HepG2 (cell line): ENCODE measurements around the gene PAQR6. TPM values are rescaled to one million over a fixed set of nuclear protein-coding genes. Genes with fewer than 3 reads are reported as not detected.

ENCODE experiments used
- ATF7-NPFF ChIP-seq: sonication (generic); formaldehyde crosslinking; IDR thresholded peaks from 2 replicates; pipeline ENCODE4 v1.8.1; 2023; ENCODE audit warnings: mild to moderate bottlenecking, low read depth, missing genetic modification reagents, moderate library complexity
- CBFB ChIP-seq: sonication (generic); formaldehyde crosslinking; IDR thresholded peaks from 2 replicates; pipeline ENCODE4 v1.4.0; 2020; ENCODE audit warnings: missing genetic modification reagents
- HNF4G ChIP-seq, 2 experiments: sonication (generic) in 1 of 2; formaldehyde crosslinking in 1 of 2; IDR thresholded peaks; 2 replicates each; pipeline versions ENCODE4 v1.4.0 to v1.6.1; 2011 to 2020; ENCODE audit warnings: borderline replicate concordance in 2 of 2, low read depth in 2 of 2, mild to moderate bottlenecking in 2 of 2, low read length in 1 of 2, missing genetic modification reagents in 1 of 2, moderate library complexity in 1 of 2
- KLF6 ChIP-seq: IDR thresholded peaks from 2 replicates; pipeline ENCODE4 v1.8.0; 2016; ENCODE audit warnings: missing biosample characterization, missing genetic modification reagents
- MEF2D ChIP-seq: sonication (generic); formaldehyde crosslinking; IDR thresholded peaks from 2 replicates; pipeline ENCODE4 v1.5.1; 2020; ENCODE audit warnings: mild to moderate bottlenecking, missing genetic modification reagents
- NCOA1 ChIP-seq: sonication (generic); formaldehyde crosslinking; IDR thresholded peaks from 2 replicates; pipeline ENCODE4 v1.9.0; 2021; ENCODE audit warnings: missing genetic modification reagents
- TGIF2 ChIP-seq: IDR thresholded peaks from 2 replicates; pipeline ENCODE4 v1.6.1; 2016; ENCODE audit warnings: control low read depth, missing compliant biosample characterization
- ZBTB21 ChIP-seq: sonication (generic); formaldehyde crosslinking; IDR thresholded peaks from 2 replicates; pipeline ENCODE4 v1.4.0; 2020; ENCODE audit warnings: missing genetic modification reagents
- ZNF234 ChIP-seq: sonication (generic); formaldehyde crosslinking; conservative IDR thresholded peaks from 2 replicates; pipeline ENCODE4 v1.5.1; 2020; ENCODE audit warnings: mild to moderate bottlenecking, missing genetic modification reagents
- ZNF24 ChIP-seq: fragments of 450-650 bp; IDR thresholded peaks from 2 replicates; pipeline ENCODE4 v1.6.1; 2017; ENCODE audit warnings: antibody characterized with exemption, mild to moderate bottlenecking
- ZNF501 ChIP-seq: sonication (generic); formaldehyde crosslinking; IDR thresholded peaks from 2 replicates; pipeline ENCODE4 v1.5.1; 2020; ENCODE audit warnings: mild to moderate bottlenecking, moderate library complexity, missing genetic modification reagents
- ZNF782 ChIP-seq: sonication (generic); formaldehyde crosslinking; IDR thresholded peaks from 2 replicates; pipeline ENCODE4 v1.4.0; 2020; ENCODE audit warnings: missing genetic modification reagents, mild to moderate bottlenecking, borderline replicate concordance
- ZNF883 ChIP-seq: sonication (generic); formaldehyde crosslinking; IDR thresholded peaks from 2 replicates; pipeline ENCODE4 v1.5.1; 2020; ENCODE audit warnings: mild to moderate bottlenecking, missing genetic modification reagents; ENCODE audit errors: not compliant biosample characterization
- ZSCAN12 ChIP-seq: sonication (generic); formaldehyde crosslinking; IDR thresholded peaks from 2 replicates; pipeline ENCODE4 v1.9.0; 2021; ENCODE audit warnings: mild to moderate bottlenecking, missing genetic modification reagents
- polyA plus RNA-seq, 8 experiments: library from polyadenylated mRNA; depleted of rRNA in 3 of 8; stranded (reverse) in 7 of 8; unstranded in 1 of 8; fragments of >200 nt; fragmentation: Illumina TruSeq in 4 of 8; extraction: Trizol in 4 of 8; gene quantifications; 2 replicates each; pipeline versions ENCODE4 v1.2.1 to v1.2.3, GENCODE V29; 2011 to 2016; ENCODE audit warnings: low read depth in 4 of 8, missing spikeins in 1 of 8, mixed read lengths in 1 of 8; ENCODE audit not compliant: insufficient read depth in 1 of 8
- total RNA-seq, 5 experiments: library from RNA; depleted of rRNA; stranded (reverse); fragments of >200 nt; fragmentation: Illumina TruSeq; extraction: Trizol; gene quantifications; 2 replicates each; pipeline ENCODE4 v1.2.3, GENCODE V29; 2016; ENCODE audit warnings: low read depth in 1 of 5
- TF ChIP-seq, protein P1 (sequence below): sonication (generic); formaldehyde crosslinking; IDR thresholded peaks from 2 replicates; pipeline ENCODE4 v1.4.0; 2020; ENCODE audit warnings: missing genetic modification reagents
- TF ChIP-seq, protein P2 (sequence below): sonication (generic); formaldehyde crosslinking; IDR thresholded peaks from 2 replicates; pipeline ENCODE4 v1.5.1; 2020; ENCODE audit warnings: mild to moderate bottlenecking, missing genetic modification reagents, moderate library complexity
- TF ChIP-seq, protein P3 (sequence below): sonication (generic); formaldehyde crosslinking; IDR thresholded peaks from 2 replicates; pipeline ENCODE4 v1.4.0; 2020; ENCODE audit warnings: missing genetic modification reagents
- TF ChIP-seq, protein P4 (sequence below): sonication (generic); formaldehyde crosslinking; IDR thresholded peaks from 2 replicates; pipeline ENCODE4 v1.5.0; 2020; ENCODE audit warnings: missing genetic modification reagents

The PAQR6 gene
- total and polyA plus RNA-seq, 2 of the 13 experiments (the other 11 are each of a cell fraction or from before 2014, with no cell fraction given), result 0.82 to 1.4 TPM

DNA sequence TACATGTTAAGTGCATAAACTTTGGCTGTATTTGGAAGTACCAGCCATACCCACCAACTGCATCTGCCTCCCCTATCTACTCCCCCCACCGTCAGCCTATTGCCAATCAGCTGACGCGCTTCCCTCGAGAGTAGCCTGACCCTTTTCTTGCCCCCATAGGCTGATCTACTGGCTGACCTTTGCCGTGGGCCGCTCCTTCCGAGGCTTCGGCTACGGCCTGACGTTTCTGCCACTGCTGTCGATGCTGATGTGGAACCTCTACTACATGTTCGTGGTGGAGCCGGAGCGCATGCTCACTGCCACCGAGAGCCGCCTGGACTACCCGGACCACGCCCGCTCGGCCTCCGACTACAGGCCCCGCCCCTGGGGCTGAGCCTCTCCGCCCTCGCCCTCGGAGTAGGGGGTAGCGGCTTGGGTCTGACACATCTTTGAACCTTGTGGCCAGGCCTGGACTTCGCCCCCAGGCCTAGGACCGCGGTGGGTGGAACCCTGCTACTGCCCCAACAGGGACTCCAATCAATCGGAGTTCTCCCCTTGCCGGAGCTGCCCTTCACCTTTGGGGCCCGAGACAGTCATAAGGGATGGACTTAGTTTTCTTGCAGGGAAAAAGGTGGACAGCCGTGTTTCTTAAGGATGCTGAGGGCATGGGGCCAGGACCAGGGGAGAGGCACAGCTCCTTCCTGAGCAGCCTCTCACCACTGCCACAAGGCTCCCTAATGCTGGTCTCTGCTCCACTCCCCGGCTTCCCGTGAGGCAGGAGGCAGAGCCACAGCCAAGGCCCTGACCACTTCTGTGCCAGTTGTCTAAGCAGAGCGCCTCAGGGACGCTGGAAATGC lies 43.6 kb upstream of the PAQR6 start (continued):
- TF ChIP-seq, protein P1, sequence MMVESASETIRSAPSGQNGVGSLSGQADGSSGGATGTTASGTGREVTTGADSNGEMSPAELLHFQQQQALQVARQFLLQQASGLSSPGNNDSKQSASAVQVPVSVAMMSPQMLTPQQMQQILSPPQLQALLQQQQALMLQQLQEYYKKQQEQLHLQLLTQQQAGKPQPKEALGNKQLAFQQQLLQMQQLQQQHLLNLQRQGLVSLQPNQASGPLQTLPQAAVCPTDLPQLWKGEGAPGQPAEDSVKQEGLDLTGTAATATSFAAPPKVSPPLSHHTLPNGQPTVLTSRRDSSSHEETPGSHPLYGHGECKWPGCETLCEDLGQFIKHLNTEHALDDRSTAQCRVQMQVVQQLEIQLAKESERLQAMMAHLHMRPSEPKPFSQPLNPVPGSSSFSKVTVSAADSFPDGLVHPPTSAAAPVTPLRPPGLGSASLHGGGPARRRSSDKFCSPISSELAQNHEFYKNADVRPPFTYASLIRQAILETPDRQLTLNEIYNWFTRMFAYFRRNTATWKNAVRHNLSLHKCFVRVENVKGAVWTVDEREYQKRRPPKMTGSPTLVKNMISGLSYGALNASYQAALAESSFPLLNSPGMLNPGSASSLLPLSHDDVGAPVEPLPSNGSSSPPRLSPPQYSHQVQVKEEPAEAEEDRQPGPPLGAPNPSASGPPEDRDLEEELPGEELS (CRISPR knock-in tag), result 0 out of 2 replicates have a peak, but pooled peaks have one; percentile 32
- TF ChIP-seq ZBTB21 (no peak), ATF7-NPFF (CRISPR knock-in tag) (peak; percentile 44; the same call in 1 of the 2 replicates), ZSCAN12 (no peak), HNF4G (IDR thresholded peaks at IDR 0.05; ENCODE audit: borderline replicate concordance, low read depth, low read length) (peak; percentile 95), HNF4G (CRISPR knock-in tag; IDR thresholded peaks at IDR 0.05; ENCODE audit: borderline replicate concordance, low read depth) (peak; percentile 95), ZNF782 (CRISPR knock-in tag) (peak; percentile 23; the same call in 1 of the 2 replicates), ZNF24 (no peak), ZNF501 (CRISPR knock-in tag) (peak; percentile 92), ZNF883 (peak; percentile 84), MEF2D (CRISPR knock-in tag) (peak; percentile 83), NCOA1 (0 out of 2 replicates have a peak, but pooled peaks have one; percentile 45), TGIF2 (CRISPR knock-in tag) (peak; percentile 68; the same call in 1 of the 2 replicates), ZNF234 (CRISPR knock-in tag) (no peak), KLF6 (CRISPR knock-in tag) (peak; percentile 26; the same call in 1 of the 2 replicates), CBFB (peak; percentile 82)
- TF ChIP-seq, protein P2, sequence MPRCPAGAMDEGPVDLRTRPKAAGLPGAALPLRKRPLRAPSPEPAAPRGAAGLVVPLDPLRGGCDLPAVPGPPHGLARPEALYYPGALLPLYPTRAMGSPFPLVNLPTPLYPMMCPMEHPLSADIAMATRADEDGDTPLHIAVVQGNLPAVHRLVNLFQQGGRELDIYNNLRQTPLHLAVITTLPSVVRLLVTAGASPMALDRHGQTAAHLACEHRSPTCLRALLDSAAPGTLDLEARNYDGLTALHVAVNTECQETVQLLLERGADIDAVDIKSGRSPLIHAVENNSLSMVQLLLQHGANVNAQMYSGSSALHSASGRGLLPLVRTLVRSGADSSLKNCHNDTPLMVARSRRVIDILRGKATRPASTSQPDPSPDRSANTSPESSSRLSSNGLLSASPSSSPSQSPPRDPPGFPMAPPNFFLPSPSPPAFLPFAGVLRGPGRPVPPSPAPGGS, result peak; percentile 47; the same call in 1 of the 2 replicates
- TF ChIP-seq, protein P3, sequence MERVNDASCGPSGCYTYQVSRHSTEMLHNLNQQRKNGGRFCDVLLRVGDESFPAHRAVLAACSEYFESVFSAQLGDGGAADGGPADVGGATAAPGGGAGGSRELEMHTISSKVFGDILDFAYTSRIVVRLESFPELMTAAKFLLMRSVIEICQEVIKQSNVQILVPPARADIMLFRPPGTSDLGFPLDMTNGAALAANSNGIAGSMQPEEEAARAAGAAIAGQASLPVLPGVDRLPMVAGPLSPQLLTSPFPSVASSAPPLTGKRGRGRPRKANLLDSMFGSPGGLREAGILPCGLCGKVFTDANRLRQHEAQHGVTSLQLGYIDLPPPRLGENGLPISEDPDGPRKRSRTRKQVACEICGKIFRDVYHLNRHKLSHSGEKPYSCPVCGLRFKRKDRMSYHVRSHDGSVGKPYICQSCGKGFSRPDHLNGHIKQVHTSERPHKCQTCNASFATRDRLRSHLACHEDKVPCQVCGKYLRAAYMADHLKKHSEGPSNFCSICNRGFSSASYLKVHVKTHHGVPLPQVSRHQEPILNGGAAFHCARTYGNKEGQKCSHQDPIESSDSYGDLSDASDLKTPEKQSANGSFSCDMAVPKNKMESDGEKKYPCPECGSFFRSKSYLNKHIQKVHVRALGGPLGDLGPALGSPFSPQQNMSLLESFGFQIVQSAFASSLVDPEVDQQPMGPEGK, result peak; percentile 65; the same call in 1 of the 2 replicates
- TF ChIP-seq, protein P4, sequence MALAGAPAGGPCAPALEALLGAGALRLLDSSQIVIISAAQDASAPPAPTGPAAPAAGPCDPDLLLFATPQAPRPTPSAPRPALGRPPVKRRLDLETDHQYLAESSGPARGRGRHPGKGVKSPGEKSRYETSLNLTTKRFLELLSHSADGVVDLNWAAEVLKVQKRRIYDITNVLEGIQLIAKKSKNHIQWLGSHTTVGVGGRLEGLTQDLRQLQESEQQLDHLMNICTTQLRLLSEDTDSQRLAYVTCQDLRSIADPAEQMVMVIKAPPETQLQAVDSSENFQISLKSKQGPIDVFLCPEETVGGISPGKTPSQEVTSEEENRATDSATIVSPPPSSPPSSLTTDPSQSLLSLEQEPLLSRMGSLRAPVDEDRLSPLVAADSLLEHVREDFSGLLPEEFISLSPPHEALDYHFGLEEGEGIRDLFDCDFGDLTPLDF (CRISPR knock-in tag), result no peak
